ENCODE measurements around the gene SBF2. TPM values are rescaled to one million over a fixed set of nuclear protein-coding genes. Genes with fewer than 3 reads are reported as not detected.

SBF2 gene
- polyA plus RNA-seq, 2 donors: 8.5 to 12.1 TPM

DNA sequence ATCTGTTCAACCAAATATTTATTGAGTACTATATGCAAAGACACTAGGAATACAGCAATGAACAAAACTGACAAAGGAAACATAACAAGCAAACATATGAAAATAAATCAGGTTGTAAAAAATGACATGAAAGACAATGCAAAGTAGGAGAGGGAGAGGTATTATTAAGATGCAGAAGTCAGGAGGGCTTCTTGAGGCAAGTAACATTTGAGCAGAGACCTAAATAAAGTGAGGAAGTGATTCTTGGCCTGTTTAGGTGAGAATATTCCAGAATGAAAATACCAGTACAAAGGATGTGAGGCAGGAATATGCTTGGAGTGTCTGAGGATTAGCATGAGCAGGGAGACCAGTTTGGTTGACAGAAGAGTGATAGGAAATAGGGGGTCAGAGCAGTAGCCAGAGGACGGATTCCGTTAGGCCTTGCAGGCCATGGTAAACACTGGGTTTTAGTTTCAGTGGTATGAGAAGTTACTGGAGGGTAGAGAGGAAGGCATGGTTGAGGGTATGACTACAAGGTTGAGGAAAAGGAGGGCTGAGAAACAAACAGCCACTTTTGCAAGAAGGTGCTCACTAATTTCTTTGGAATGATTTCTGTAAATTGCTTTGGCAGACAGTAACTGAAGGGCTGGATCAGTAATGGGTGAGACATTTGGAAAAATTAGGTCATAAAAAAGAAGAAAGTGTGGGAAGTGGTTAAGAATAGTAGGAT is 438.3 kb downstream of the SBF2 start:
- Histone ChIP-seq H3K36me3 (ENCODE audit: control insufficient read depth in 2 of 2, insufficient read depth in 2 of 2, low read length in 1 of 2) (peaks cover 4 to 6% of the 10 kb centered on the region in 2 donors), H3K4me3 (ENCODE audit: low read depth in 1 of 2, low read length in 2 of 2) (no peak overlapping the region), H3K27ac (ENCODE audit: low read depth in 2 of 2, low read length in 1 of 2) (no peak overlapping the region), H3K4me1 (ENCODE audit: control insufficient read depth in 2 of 2, insufficient read depth in 2 of 2, low read length in 1 of 2) (no peaks in the 10 kb centered on the region), H3K9me3 (ENCODE audit: control insufficient read depth in 2 of 2, insufficient read depth in 1 of 2, low read depth in 1 of 2, low read length in 1 of 2) (no peaks in the 10 kb centered on the region), H3K27me3 (ENCODE audit: control insufficient read depth in 1 of 2, insufficient read depth in 2 of 2, low read length in 2 of 2) (no peaks in the 10 kb centered on the region)
- 93% methylated on average over 2 of the region's 2 CpGs for WGBS, 2 donors

DNA sequence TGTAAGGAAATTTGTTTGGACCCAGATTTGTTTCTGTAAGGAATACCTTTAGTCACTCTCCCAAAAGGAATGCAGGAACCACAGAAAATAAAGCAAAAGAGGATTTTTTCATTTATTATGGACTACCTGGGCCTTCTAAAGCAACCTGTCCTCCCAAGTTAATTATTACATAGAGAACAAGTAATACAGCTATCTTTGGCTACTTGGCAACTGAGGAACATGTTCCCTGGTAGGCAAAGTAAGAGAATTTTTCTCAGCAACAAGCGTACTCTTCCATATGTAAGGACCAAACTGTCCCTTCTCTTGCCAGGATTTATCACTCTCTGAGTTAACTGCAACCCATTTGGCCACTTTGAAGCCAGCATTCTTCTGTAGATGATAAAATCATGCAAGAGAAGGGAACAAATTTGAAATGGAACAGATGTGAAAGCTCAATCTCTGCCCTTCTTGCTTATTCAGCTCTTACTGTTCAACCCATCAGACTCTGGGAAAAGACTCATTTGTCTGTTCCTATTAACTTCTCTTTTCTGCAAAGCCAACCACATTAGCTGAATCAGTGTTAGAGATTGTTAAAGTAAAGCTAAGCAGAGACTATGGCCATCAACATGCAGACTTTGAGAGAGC is 440.0 kb downstream of the SBF2 start:
- H3K27ac ChIP-seq (ENCODE audit: low read depth in 2 of 2, low read length in 1 of 2): no peak overlapping the region
- no peak overlapping the region for H3K4me3 ChIP-seq (ENCODE audit: low read depth in 1 of 2, low read length in 2 of 2)
- 82 to 83% methylated on average over 1 of the region's 1 CpG for WGBS, 2 donors
- no peaks in the 10 kb centered on the region for H3K4me1 ChIP-seq (ENCODE audit: control insufficient read depth in 2 of 2, insufficient read depth in 2 of 2, low read length in 1 of 2)
- H3K9me3 ChIP-seq (ENCODE audit: control insufficient read depth in 2 of 2, insufficient read depth in 1 of 2, low read depth in 1 of 2, low read length in 1 of 2): no peaks in the 10 kb centered on the region
- H3K36me3 ChIP-seq (ENCODE audit: control insufficient read depth in 2 of 2, insufficient read depth in 2 of 2, low read length in 1 of 2): peaks cover 6 to 8% of the 10 kb centered on the region in 2 donors
- H3K27me3 ChIP-seq (ENCODE audit: control insufficient read depth in 1 of 2, insufficient read depth in 2 of 2, low read length in 2 of 2): no peaks in the 10 kb centered on the region

- WGBS, 2 donors: 84 to 87% methylated on average over 2 of the region's 2 CpGs
- Histone ChIP-seq H3K4me1 (ENCODE audit: control insufficient read depth in 2 of 2, insufficient read depth in 2 of 2, low read length in 1 of 2) (no peaks in the 10 kb centered on the region), H3K27ac (ENCODE audit: low read depth in 2 of 2, low read length in 1 of 2) (no peak overlapping the region), H3K27me3 (ENCODE audit: control insufficient read depth in 1 of 2, insufficient read depth in 2 of 2, low read length in 2 of 2) (no peaks in the 10 kb centered on the region), H3K36me3 (ENCODE audit: control insufficient read depth in 2 of 2, insufficient read depth in 2 of 2, low read length in 1 of 2) (peaks cover 6 to 8% of the 10 kb centered on the region in 2 donors), H3K4me3 (ENCODE audit: low read depth in 1 of 2, low read length in 2 of 2) (no peak overlapping the region), H3K9me3 (ENCODE audit: control insufficient read depth in 2 of 2, insufficient read depth in 1 of 2, low read depth in 1 of 2, low read length in 1 of 2) (no peaks in the 10 kb centered on the region)
Measured at GRCh38 chr11:9852465-9852864, 441.6 kb downstream of the SBF2 start.

- 65 to 77% methylated on average over 4 of the region's 4 CpGs for WGBS, 2 donors
Measured at GRCh38 chr11:9851366-9851765, 442.7 kb downstream of the SBF2 start.

DNA sequence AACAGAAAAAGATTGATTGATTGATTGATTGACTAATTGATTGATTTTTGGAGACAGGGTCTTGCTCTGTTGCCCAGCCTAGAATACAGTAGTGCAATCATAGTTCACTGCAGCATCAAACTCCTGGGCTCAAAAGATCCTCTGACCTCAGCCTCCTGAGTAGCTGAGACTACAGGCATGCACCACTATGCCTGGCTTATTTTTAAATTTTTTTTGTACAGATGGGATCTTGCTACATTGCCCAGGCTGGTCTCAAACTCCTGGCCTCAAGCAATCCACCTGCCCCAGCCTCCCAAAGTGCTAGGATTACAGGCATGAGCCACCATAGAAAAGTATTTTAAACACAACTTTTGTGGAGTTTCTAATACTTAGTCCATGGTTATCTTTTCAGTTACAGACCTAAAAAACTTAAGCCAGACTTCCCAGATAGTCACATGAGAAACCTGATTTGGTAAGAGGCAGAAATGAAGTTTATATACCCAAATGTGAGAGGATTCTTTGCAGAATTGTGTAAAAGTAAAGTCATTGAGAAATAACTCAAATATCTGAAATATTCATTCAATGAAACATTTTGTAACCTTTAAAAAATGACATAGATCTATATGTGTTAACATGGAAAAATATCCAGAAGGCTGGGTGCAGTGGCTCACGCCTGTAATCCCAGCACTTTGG is 443.7 kb downstream of the SBF2 start:
- H3K9me3 ChIP-seq (ENCODE audit: control insufficient read depth in 2 of 2, insufficient read depth in 1 of 2, low read depth in 1 of 2, low read length in 1 of 2): no peaks in the 10 kb centered on the region
- H3K4me1 ChIP-seq (ENCODE audit: control insufficient read depth in 2 of 2, insufficient read depth in 2 of 2, low read length in 1 of 2): no peaks in the 10 kb centered on the region
- peaks cover 0 to 4% of the 10 kb centered on the region in 2 donors for H3K36me3 ChIP-seq (ENCODE audit: control insufficient read depth in 2 of 2, insufficient read depth in 2 of 2, low read length in 1 of 2)
- H3K27ac ChIP-seq (ENCODE audit: low read depth in 2 of 2, low read length in 1 of 2): no peak overlapping the region
- 96 to 100% methylated on average over 1 of the region's 1 CpG for WGBS, 2 donors
- H3K4me3 ChIP-seq (ENCODE audit: low read depth in 1 of 2, low read length in 2 of 2): no peak overlapping the region
- no peaks in the 10 kb centered on the region for H3K27me3 ChIP-seq (ENCODE audit: control insufficient read depth in 1 of 2, insufficient read depth in 2 of 2, low read length in 2 of 2)

More at GRCh38 chr11:9851366-9851765, 442.7 kb downstream of the SBF2 start:
- no peaks in the 10 kb centered on the region for H3K4me1 ChIP-seq (ENCODE audit: control insufficient read depth in 2 of 2, insufficient read depth in 2 of 2, low read length in 1 of 2)
- H3K27ac ChIP-seq (ENCODE audit: low read depth in 2 of 2, low read length in 1 of 2): no peak overlapping the region
- H3K27me3 ChIP-seq (ENCODE audit: control insufficient read depth in 1 of 2, insufficient read depth in 2 of 2, low read length in 2 of 2): no peaks in the 10 kb centered on the region
- H3K36me3 ChIP-seq (ENCODE audit: control insufficient read depth in 2 of 2, insufficient read depth in 2 of 2, low read length in 1 of 2): peaks cover 5 to 8% of the 10 kb centered on the region in 2 donors
- no peaks in the 10 kb centered on the region for H3K9me3 ChIP-seq (ENCODE audit: control insufficient read depth in 2 of 2, insufficient read depth in 1 of 2, low read depth in 1 of 2, low read length in 1 of 2)
- H3K4me3 ChIP-seq (ENCODE audit: low read depth in 1 of 2, low read length in 2 of 2): no peak overlapping the region

- Histone ChIP-seq H3K4me3 (ENCODE audit: low read depth in 1 of 2, low read length in 2 of 2) (no peak overlapping the region), H3K27ac (ENCODE audit: low read depth in 2 of 2, low read length in 1 of 2) (no peak overlapping the region), H3K9me3 (ENCODE audit: control insufficient read depth in 2 of 2, insufficient read depth in 1 of 2, low read depth in 1 of 2, low read length in 1 of 2) (no peaks in the 10 kb centered on the region), H3K36me3 (ENCODE audit: control insufficient read depth in 2 of 2, insufficient read depth in 2 of 2, low read length in 1 of 2) (peaks cover 0 to 4% of the 10 kb centered on the region in 2 donors), H3K27me3 (ENCODE audit: control insufficient read depth in 1 of 2, insufficient read depth in 2 of 2, low read length in 2 of 2) (no peaks in the 10 kb centered on the region), H3K4me1 (ENCODE audit: control insufficient read depth in 2 of 2, insufficient read depth in 2 of 2, low read length in 1 of 2) (no peaks in the 10 kb centered on the region)
- 91 to 100% methylated on average over 1 of the region's 1 CpG for WGBS, 2 donors
Measured at GRCh38 chr11:9849389-9849788, 444.6 kb downstream of the SBF2 start.

DNA sequence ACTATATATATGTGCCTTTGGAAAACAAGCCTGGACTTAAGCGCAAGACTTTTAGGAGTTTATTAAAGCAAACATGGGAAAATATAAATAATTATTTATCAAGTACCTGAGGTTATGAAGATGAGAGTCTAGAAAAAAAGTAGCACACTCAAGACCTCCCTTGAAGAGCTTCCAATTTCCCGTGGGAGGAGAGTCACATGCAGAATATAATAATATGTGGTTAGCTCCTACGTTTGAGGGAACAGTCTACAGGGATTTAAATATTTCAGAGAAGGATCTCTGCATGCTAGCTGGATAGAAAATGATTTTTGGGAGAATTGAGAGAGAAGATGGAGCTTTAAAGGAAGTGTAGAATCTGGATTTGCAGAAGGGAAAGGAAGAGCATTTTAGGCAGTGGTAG is 446.4 kb downstream of the SBF2 start:
- H3K27ac ChIP-seq (ENCODE audit: low read depth in 2 of 2, low read length in 1 of 2): no peak overlapping the region
- WGBS, 2 donors: 65 to 79% methylated on average over 3 of the region's 3 CpGs
- H3K36me3 ChIP-seq (ENCODE audit: control insufficient read depth in 2 of 2, insufficient read depth in 2 of 2, low read length in 1 of 2): peaks cover 3 to 4% of the 10 kb centered on the region in 2 donors
- no peaks in the 10 kb centered on the region for H3K9me3 ChIP-seq (ENCODE audit: control insufficient read depth in 2 of 2, insufficient read depth in 1 of 2, low read depth in 1 of 2, low read length in 1 of 2)
- no peak overlapping the region for H3K4me3 ChIP-seq (ENCODE audit: low read depth in 1 of 2, low read length in 2 of 2)
- no peaks in the 10 kb centered on the region for H3K27me3 ChIP-seq (ENCODE audit: control insufficient read depth in 1 of 2, insufficient read depth in 2 of 2, low read length in 2 of 2)
- H3K4me1 ChIP-seq (ENCODE audit: control insufficient read depth in 2 of 2, insufficient read depth in 2 of 2, low read length in 1 of 2): no peaks in the 10 kb centered on the region

DNA sequence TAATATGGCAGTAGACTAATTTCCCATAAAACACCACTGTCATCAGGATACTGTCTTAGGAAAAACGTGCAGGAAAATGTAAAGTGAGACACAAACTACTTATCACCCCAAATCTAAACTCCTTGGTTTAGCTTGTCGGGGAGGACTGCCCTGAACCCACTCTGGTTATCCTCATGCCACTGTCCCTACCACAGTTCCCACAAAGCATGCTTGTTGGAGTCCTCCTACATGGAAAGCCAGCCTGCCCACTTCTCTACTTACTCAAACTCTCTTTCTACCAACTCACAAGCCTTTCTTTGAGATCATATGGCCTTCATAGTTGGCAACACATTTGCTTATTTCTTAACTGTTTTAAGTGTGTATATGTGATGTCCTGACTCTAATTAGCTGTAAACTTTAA is 451.1 kb downstream of the SBF2 start:
- H3K27me3 ChIP-seq (ENCODE audit: control insufficient read depth in 1 of 2, insufficient read depth in 2 of 2, low read length in 2 of 2): no peaks in the 10 kb centered on the region
- H3K4me3 ChIP-seq (ENCODE audit: low read depth in 1 of 2, low read length in 2 of 2): no peak overlapping the region
- WGBS, 2 donors: 80 to 86% methylated on average over 2 of the region's 2 CpGs
- H3K36me3 ChIP-seq (ENCODE audit: control insufficient read depth in 2 of 2, insufficient read depth in 2 of 2, low read length in 1 of 2): peaks cover 0 to 3% of the 10 kb centered on the region in 2 donors
- H3K4me1 ChIP-seq (ENCODE audit: control insufficient read depth in 2 of 2, insufficient read depth in 2 of 2, low read length in 1 of 2): no peaks in the 10 kb centered on the region
- H3K27ac ChIP-seq (ENCODE audit: low read depth in 2 of 2, low read length in 1 of 2): no peak overlapping the region
- no peaks in the 10 kb centered on the region for H3K9me3 ChIP-seq (ENCODE audit: control insufficient read depth in 2 of 2, insufficient read depth in 1 of 2, low read depth in 1 of 2, low read length in 1 of 2)

DNA sequence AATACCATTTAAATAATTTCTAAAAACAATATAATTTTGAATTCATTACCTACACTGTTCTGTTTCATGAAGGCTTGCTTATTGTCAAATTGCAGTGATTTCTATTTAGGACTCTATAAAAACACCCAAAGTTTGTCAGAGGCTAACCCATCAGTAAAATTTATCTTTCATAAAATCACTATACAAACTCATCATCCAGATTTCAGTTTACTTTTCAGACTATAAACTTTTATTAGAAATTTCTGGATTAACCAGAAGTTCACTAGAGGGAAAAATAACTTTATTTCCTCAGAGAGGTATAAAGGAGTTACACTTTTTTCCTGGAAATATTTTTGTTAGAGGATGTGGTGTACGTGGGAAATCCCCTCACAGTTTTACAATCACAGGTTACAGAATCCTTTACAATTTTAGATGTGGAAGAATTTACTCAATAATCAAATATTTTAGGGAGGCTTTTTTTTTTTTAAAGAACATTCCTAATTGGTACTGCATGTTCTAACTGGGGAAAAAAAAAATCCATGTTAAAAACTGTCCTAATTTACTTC is 453.5 kb downstream of the SBF2 start:
- whole genome bisulfite sequencing, 2 donors: 50 to 60% methylated on average over 1 of the region's 1 CpG
- peaks cover 0 to 3% of the 10 kb centered on the region in 2 donors for H3K36me3 ChIP-seq (ENCODE audit: control insufficient read depth in 2 of 2, insufficient read depth in 2 of 2, low read length in 1 of 2)
- H3K27ac ChIP-seq (ENCODE audit: low read depth in 2 of 2, low read length in 1 of 2): no peak overlapping the region
- no peaks in the 10 kb centered on the region for H3K27me3 ChIP-seq (ENCODE audit: control insufficient read depth in 1 of 2, insufficient read depth in 2 of 2, low read length in 2 of 2)
- H3K4me1 ChIP-seq (ENCODE audit: control insufficient read depth in 2 of 2, insufficient read depth in 2 of 2, low read length in 1 of 2): no peaks in the 10 kb centered on the region
- no peak overlapping the region for H3K4me3 ChIP-seq (ENCODE audit: low read depth in 1 of 2, low read length in 2 of 2)
- H3K9me3 ChIP-seq (ENCODE audit: control insufficient read depth in 2 of 2, insufficient read depth in 1 of 2, low read depth in 1 of 2, low read length in 1 of 2): no peaks in the 10 kb centered on the region
